GM19025 (cell line): ENCODE data around the gene CACNA1G.

ENCODE experiments used
- ATAC-seq: cut with Tn5 transposase; IDR thresholded peaks from one replicate; pipeline ENCODE4 v1.9.1; 2021; ENCODE audit warnings: mild to moderate bottlenecking, low read depth, moderate library complexity; ENCODE audit not compliant: unreplicated experiment

The CACNA1G gene

GRCh38 chr17:50564916-50565315 is 4.4 kb downstream of the CACNA1G start:
- ATAC-seq, result no peak

GRCh38 chr17:50565402-50566350 is 5.2 kb downstream of the CACNA1G start:
- ATAC-seq, result no peak

- no peak for ATAC-seq
Observed at GRCh38 chr17:50566886-50567285, 6.4 kb downstream of the CACNA1G start.

DNA sequence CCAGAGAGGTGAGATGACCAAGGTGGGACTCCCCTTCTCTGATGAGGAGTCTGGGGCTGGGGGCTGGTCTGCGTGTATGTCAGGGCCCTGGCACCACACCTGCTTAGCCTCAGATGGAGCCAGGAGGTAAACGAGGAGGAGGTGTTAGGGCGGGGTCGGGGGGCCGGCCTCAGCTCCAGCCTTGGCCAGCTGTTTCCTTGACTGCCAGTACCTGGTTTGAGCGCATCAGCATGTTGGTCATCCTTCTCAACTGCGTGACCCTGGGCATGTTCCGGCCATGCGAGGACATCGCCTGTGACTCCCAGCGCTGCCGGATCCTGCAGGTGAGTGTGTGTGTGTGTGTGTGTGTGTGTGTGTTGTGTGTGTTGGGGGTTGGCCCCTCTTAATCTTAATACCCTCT is 8.1 kb downstream of the CACNA1G start:
- ATAC-seq, result no peak

- no peak for ATAC-seq
Observed at GRCh38 chr17:50569592-50569991, 9.1 kb downstream of the CACNA1G start.

- ATAC-seq, result no peak
Observed at GRCh38 chr17:50570032-50570431, 9.5 kb downstream of the CACNA1G start.

DNA sequence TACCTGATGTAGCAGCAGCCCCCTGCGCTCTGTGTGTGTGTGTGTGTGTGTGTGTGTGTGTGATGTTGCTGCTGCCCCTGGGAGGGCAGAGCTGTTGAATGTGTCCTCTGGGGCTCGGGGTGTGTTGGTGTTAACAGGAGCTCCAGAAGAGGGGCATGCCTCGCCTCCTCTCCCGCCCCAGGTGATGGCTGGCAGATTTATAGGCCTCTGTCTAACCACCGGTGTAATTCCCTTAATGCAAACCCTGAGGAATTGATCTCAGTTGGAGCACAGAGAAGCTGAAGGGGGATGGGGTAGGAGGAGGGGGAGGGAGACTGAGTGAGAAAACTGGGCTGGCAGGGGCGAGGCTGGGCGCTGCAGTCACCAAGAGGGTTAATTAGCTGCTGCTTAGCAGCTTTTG is 10.0 kb downstream of the CACNA1G start:
- no peak for ATAC-seq

DNA sequence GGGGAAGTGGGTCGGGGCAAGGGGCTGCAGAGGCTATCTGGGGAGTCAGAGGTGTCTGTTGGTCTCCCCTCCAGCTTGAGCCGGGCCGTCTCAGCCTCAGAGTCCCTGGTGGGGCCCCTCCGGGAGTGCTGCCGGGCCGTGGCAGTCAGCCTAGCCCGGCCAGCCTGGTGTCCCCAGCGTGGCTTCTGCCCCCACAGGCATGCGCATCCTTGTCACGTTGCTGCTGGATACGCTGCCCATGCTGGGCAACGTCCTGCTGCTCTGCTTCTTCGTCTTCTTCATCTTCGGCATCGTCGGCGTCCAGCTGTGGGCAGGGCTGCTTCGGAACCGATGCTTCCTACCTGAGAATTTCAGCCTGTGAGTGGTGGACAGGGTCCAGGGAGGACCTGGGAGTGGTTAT is 11.2 kb downstream of the CACNA1G start:
- ATAC-seq, result no peak

GRCh38 chr17:50572541-50572940 is 12.0 kb downstream of the CACNA1G start:
- ATAC-seq, result no peak

DNA sequence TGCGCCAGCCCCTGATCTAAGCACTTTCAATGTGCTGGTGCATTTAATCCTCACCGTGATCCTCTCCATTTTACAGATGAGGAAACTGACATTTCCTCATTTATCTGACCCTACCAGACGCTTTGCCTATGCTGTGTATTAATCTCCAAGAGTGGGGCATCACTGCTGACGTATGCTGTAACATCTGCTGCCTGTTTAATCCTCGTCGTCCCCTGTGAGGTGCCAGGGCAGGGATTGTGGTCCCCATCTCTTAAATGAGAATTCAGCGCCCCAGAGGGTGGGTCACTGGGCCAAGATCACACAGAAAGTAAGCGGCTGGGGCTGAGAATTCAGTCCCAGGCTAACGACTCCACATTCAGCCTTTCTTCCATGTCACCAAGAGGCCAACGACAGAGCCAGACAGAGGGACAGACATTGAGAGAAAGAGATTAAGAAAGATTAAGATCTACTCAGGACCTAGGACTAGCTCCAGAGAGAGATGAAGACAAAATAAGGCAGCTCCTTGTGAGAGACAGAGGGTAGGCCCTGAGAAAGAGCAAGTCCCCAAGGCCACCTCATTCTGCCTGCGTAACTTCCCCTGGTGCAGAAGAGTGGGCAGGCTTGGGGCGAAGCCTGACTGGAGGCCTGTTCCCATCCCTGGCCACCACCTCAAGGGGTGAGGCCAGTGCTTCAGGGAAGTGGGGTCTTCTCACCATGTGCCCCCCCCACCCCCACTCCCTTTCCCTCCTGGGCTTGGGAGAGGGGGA is 13.5 kb downstream of the CACNA1G start:
- ATAC-seq, result no peak

GRCh38 chr17:50575581-50576210 is 15.2 kb downstream of the CACNA1G start:
- no peak for ATAC-seq

- ATAC-seq, result no peak
Observed at GRCh38 chr17:50576864-50577263, 16.3 kb downstream of the CACNA1G start.

DNA sequence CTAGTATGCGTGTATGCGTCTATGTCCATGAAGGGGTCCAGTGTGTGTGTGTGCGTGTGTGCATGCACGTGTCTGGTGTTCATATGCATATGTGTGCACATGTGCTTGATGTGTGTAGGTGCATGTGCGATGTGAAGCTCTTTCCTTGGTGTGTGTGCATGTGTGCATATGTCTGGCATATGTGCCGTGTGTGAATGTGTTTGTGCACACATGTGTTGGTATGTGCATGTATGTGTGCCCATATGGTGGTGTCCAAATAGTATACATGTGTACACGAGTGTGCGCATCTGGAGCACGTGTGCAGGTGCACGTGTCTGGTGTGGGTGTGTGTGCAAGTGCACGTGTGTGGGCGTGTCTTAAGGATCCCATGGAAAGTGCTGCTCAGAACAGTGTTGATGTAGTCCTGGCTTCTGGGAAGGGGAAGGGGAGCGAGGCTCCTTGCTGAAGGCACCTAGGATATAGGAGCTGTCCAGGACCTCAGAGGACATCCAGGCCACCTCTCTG is 17.0 kb downstream of the CACNA1G start:
- no peak for ATAC-seq

DNA sequence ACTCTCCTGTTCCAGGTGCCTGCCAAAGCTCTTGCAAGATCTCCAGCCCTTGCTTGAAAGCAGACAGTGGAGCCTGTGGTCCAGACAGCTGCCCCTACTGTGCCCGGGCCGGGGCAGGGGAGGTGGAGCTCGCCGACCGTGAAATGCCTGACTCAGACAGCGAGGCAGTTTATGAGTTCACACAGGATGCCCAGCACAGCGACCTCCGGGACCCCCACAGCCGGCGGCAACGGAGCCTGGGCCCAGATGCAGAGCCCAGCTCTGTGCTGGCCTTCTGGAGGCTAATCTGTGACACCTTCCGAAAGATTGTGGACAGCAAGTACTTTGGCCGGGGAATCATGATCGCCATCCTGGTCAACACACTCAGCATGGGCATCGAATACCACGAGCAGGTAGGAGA is 17.7 kb downstream of the CACNA1G start:
- ATAC-seq, result no peak

DNA sequence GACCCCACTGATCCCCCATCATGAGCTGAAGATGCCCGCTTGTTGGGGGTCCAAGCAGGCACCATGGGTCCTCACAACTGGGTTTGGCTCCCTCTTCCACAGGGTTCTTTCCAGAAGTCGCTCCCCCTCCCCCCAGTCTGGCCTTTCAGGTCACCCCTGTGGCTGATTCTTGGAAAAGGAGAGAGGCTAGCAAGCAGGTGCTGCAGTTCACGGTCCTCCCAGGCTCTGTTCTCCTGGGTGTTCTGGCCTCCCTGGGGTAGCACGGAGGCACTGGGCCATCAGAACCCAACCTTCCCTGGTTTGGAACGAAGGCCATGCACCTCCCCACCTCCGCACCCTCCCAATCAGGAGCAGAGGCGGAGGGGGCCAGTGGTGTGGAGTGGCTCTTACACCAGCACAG is 18.9 kb downstream of the CACNA1G start:
- ATAC-seq, result no peak

DNA sequence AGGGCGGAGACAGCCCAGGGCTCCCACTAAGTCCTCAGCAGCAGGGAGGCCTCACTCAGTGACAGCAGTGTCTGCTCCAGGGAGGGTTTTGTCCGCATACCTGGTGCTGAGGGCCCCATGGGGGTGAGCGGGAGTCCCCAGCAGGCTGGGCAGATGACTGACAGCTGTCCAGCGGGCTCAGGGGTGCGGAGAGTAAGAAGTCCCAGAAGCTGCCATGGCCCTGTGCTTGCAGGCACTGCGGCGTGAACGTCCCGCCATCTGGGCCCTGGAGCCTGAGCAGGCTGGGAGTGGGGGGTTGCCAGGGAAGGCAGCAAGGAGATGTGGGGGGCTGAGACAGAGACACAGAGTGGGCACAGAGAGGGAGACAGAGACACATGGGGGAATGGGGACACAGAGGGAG is 20.1 kb downstream of the CACNA1G start:
- ATAC-seq, result no peak

GRCh38 chr17:50581316-50581715 is 20.8 kb downstream of the CACNA1G start:
- no peak for ATAC-seq

GRCh38 chr17:50582741-50583140 is 22.2 kb downstream of the CACNA1G start:
- no peak for ATAC-seq

DNA sequence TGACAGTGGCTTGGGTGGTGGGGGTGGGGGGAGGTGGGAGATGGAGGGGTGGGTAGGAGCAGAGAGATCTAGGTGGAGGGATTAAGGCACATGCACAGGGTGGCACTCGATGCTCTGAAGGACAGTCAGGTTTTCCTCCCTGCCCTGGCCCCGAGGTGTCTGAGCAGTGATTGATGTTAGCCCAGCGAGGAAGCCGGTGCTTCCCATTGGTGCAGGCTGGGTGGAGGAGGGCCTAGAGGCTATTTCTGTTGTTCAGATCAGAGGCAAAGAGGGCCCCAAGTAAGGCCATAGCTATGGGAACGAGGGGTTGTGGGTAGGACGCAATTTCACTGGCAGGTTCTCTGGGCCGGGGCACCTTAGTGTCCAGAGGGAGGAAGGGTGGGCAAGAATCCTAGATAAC is 23.1 kb downstream of the CACNA1G start:
- no peak for ATAC-seq

DNA sequence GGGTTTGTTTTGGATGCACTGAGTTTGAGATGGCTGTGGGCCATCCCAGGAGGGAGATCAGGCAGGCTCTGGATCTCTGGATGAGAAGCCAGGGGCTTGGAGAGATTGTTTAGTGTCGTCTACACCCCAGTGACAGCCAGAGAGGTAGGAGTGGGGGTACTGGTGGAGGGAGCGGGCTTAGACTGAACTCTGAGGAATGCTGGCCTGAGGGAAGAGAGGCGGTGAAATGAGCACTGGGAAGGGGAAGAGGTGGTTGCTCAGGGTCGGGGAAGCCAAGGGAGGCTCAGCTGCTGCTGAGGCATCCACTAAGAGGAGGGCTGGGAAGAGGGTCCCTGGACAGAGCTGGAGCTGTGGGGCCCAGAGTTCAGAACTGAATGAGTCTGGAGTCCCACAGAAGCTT is 23.6 kb downstream of the CACNA1G start:
- ATAC-seq, result no peak

GRCh38 chr17:50584749-50585148 is 24.2 kb downstream of the CACNA1G start:
- no peak for ATAC-seq
